Spinal cord (tissue), 10 donors: ENCODE measurements around the gene USP44. TPM values are rescaled to one million over a fixed set of nuclear protein-coding genes. Genes with fewer than 3 reads are reported as not detected.

Experiments used
- DNase-seq, 6 donors: peaks; one replicate each; pipeline versions ENCODE4 v3.0.0 to v3.0.0-alpha.2; 2013 to 2015; ENCODE audit warnings: low spot score in 6 of 6, low read depth in 4 of 6
- H3K27ac ChIP-seq: one replicate; pipeline ENCODE4 v1.5.1; 2013; ENCODE audit warnings: low read depth, low read length, control low read depth
- H3K27me3 ChIP-seq: one replicate; pipeline ENCODE4 v1.6.1; 2013; ENCODE audit warnings: low read length; ENCODE audit not compliant: control insufficient read depth, insufficient read depth
- H3K36me3 ChIP-seq: one replicate; pipeline ENCODE4 v1.6.1; 2013; ENCODE audit warnings: low read length; ENCODE audit not compliant: control insufficient read depth, insufficient read depth
- H3K4me1 ChIP-seq: one replicate; pipeline ENCODE4 v1.6.1; 2013; ENCODE audit warnings: low read length; ENCODE audit not compliant: control insufficient read depth, insufficient read depth
- H3K4me3 ChIP-seq: one replicate; pipeline ENCODE4 v1.5.1; 2013; ENCODE audit warnings: low read depth, low read length, control low read depth
- H3K9me3 ChIP-seq: one replicate; pipeline ENCODE4 v1.6.1; 2013; ENCODE audit warnings: low read length; ENCODE audit not compliant: control insufficient read depth, insufficient read depth
- WGBS: methylation state at CpG from one replicate; pipeline ENCODE4 v1.1.5; 2013; ENCODE audit warnings: missing lambda C conversion rate; ENCODE audit not compliant: insufficient coverage; 5-methylcytosine and 5-hydroxymethylcytosine counted together
- long read RNA-seq, 4 donors: transcript quantifications; one replicate each; lab custom pipeline, GENCODE V29; 2026
- polyA plus RNA-seq, 2 donors: library from polyadenylated mRNA; unstranded; fragments of 120-200 nt; gene quantifications; one replicate each; pipeline ENCODE4 v1.2.1, GENCODE V29; 2013; ENCODE audit not compliant: insufficient read length in 2 of 2
- total RNA-seq, 2 donors: library from RNA; depleted of rRNA in 1 of 2; stranded (reverse); fragments of 120-200 nt in 1 of 2; fragments of >200 nt in 1 of 2; gene quantifications; one replicate each; pipeline versions ENCODE4 v1.2.3 to v1.2.4, GENCODE V29; 2013 to 2014
- donor health status: healthy.

USP44 gene
- total RNA-seq (1 to 10 TPM; 1.3 to 4.4 TPM), polyA plus RNA-seq (1 to 10 TPM; 2.7 to 3.2 TPM)
- long read RNA-seq, donor 1, result 0 reads
- long read RNA-seq, donor 2, result 0 reads
- long read RNA-seq, donor 3, result 0 reads
- long read RNA-seq, donor 4, result 0 reads

DNA sequence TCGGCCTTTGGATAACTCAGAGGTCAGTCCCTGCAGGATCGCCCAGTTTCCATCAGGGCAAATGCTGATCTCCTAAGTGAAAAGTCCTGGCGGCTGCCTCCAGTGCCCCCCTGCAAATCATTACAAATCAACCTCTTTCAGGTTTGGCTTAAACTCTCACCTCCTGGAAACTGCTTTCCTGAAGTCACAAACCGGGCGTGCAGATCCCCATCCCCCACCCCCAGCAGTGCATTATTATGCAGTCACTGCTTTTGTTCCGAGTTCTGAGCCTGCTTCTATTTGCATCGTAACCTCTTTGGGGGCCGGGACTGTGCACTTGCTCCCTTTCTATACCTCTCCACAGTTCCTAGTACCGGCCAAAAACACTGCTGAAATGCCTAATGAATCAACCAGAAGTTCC lies at the start of gene USP44:
USP44 (minus strand) TSS at position 172 of the 400 bp plus-strand sequence. CDS start 17,220 bp downstream, outside the sequence.
- peaks cover 18% of the 10 kb centered on the region for H3K27me3 ChIP-seq

DNA sequence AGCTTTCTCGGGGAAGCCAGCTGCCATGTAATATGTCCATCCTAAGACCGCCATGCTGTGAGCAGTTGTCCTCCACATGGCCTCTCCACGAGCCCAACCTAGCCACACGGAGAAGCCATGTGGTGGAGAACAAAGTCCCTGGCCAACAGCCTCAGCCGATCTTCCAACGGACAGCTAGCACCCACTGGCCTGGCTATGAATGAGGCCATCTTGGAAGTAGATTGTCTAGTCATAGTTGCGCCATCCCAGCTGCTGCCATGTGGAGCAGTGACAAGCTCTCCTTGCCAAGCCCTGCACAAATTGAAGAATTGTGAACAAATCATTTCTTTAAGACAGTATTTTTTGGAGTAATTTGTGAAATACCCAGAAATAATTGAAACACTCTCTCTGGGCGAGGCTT lies 49.3 kb upstream of the USP44 start:
- no peak for DNase-seq
- H3K9me3 ChIP-seq, result no peaks in the 10 kb centered on the region
- H3K27me3 ChIP-seq, result no peaks in the 10 kb centered on the region
- no peaks in the 10 kb centered on the region for H3K4me1 ChIP-seq
- no peak overlapping the region for H3K27ac ChIP-seq
- H3K36me3 ChIP-seq, result no peaks in the 10 kb centered on the region
- 81% methylated on average over 6 of the region's 8 CpGs for WGBS
- H3K4me3 ChIP-seq, result no peak overlapping the region

More for the DNA sequence above, at the start of gene USP44:
- WGBS, result 17% methylated on average over 7 of the region's 9 CpGs
- Histone ChIP-seq H3K27ac (no peak within 1 kb of the TSS), H3K9me3 (peaks cover 2% of the 10 kb centered on the region), H3K36me3 (no peaks in the 10 kb centered on the region), H3K4me3 (no peak within 1 kb of the TSS), H3K4me1 (peaks cover 10% of the 10 kb centered on the region)
- no peak for DNase-seq

DNA sequence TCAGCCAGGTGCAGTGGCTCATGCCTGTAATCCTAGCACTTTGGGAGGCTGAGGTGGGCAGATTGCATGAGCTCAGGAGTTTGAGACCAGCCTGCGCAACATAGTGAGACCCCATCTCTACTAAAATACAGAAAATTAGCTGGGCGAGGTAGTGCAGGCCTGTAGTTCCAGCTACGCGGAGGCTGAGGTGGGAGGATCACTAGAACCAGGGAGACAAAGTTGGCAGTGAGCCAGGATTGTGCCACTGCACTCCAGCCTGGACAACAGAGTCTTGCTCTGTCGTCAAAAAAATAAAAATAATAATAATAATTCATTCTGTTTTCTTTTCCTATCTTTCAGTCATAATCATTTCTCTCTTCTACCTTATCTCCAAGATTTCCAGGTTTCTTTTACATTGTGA lies 48.6 kb upstream of the USP44 start:
- no peak overlapping the region for H3K4me3 ChIP-seq
- WGBS, result no CpG with 5 or more reads among the region's 5 CpGs
- no peaks in the 10 kb centered on the region for H3K27me3 ChIP-seq
- H3K4me1 ChIP-seq, result no peaks in the 10 kb centered on the region
- H3K36me3 ChIP-seq, result no peaks in the 10 kb centered on the region
- no peaks in the 10 kb centered on the region for H3K9me3 ChIP-seq
- no peak for DNase-seq
- H3K27ac ChIP-seq, result no peak overlapping the region

DNA sequence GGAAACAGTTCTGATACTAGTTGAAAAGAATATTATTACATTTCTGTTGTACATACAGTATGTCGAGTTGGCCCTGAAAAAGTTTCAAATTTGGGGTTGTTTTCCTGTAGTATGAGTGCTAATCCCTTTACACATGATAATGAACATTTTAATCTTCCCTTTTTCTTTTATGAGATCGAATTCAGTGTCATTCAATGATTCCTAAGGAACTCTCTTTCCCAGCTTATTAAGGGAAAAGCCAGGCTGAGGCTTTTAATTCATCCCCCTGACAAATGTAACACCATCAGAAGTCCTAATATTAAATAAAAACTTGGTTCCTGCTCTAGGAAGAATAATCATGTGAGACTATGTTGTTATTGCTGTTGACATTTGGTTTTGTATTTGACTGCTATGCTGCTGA lies 42.9 kb upstream of the USP44 start:
- Histone ChIP-seq H3K27ac (no peak overlapping the region), H3K27me3 (no peaks in the 10 kb centered on the region), H3K36me3 (no peaks in the 10 kb centered on the region), H3K9me3 (no peaks in the 10 kb centered on the region), H3K4me3 (no peak overlapping the region), H3K4me1 (no peaks in the 10 kb centered on the region)
- no CpG with 5 or more reads among the region's 2 CpGs for WGBS
- DNase-seq, result peak in 1 of 6 donors; percentile 68

DNA sequence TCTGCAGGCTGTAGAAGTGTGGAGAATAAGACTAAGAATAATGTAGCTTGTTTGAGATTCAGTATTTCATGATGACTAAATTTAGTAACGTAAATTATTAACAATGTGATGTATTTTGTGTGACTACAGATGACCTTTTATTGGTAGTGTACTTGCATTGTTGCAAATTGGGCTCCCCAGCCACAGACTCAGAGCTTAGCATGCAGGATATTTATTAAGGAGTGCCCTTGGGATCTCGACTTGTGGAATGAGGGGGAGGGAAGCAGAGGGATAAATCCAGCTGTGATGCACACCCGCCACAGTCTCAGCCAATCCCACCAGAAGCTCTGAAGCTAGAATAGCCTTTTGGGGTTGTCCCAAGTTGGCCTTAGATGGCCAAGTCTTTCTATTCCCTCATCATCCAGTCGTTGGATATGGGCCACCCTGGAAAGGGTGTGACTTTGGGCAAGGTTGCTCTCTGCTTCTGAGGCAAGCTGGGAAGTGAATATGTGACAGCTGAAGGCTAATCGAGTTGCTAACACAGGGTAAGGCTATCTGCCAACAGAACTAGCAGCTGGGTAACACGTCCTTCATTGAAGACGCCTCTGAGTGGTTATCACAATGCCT lies 42.1 kb upstream of the USP44 start:
- Histone ChIP-seq H3K27me3 (no peaks in the 10 kb centered on the region), H3K36me3 (no peaks in the 10 kb centered on the region), H3K27ac (no peak overlapping the region), H3K4me3 (no peak overlapping the region), H3K4me1 (no peaks in the 10 kb centered on the region), H3K9me3 (no peaks in the 10 kb centered on the region)
- DNase-seq, result peak in 2 of 6 donors; percentile 41 to 42
- 100% methylated on average over 1 of the region's 7 CpGs for WGBS

DNA sequence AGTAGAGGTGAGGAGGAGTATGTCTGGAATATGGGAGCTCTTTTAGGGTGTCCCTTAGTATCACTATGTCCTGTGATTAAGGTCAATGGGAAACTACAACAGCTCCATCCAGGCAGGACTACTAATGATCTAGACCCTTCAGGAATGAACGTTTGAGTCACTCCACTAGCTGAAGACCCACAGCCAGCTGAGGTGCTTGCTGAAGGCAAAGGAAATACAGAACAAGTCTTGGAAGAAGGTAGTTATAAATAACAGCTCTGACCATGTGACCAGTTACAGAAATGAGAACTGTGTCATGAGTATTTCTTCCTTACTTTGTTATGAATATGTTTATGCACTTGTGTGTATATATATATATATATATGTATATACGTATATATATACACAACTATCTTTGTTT lies 40.5 kb upstream of the USP44 start:
- Histone ChIP-seq H3K4me1 (no peaks in the 10 kb centered on the region), H3K27me3 (no peaks in the 10 kb centered on the region), H3K27ac (no peak overlapping the region), H3K9me3 (no peaks in the 10 kb centered on the region), H3K36me3 (no peaks in the 10 kb centered on the region), H3K4me3 (no peak overlapping the region)
- DNase-seq, result no peak
- WGBS, result no CpG with 5 or more reads among the region's 2 CpGs

DNA sequence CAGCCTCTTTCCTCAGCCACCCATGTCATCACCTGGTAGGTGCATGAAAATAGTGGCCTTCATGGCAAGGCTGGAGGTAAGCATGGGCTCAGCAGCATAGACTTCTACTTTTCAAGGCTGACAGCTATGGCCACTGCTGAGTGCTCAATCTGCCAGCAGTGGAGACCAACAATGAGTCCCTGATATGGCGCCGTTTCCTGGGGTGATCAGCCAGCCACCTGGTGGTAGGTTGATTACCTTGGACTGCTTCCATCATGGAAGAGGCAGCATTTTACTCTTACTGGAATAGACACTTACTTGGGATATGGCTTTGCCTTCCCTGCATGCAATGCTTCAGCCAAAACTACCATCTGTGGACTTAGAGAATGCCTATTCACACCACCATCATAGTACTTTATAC lies 39.5 kb upstream of the USP44 start:
- no peaks in the 10 kb centered on the region for H3K36me3 ChIP-seq
- no peak for DNase-seq
- no peaks in the 10 kb centered on the region for H3K27me3 ChIP-seq
- no peak overlapping the region for H3K27ac ChIP-seq
- no peaks in the 10 kb centered on the region for H3K9me3 ChIP-seq
- H3K4me3 ChIP-seq, result no peak overlapping the region
- 92% methylated on average over 2 of the region's 2 CpGs for WGBS
- no peaks in the 10 kb centered on the region for H3K4me1 ChIP-seq

DNA sequence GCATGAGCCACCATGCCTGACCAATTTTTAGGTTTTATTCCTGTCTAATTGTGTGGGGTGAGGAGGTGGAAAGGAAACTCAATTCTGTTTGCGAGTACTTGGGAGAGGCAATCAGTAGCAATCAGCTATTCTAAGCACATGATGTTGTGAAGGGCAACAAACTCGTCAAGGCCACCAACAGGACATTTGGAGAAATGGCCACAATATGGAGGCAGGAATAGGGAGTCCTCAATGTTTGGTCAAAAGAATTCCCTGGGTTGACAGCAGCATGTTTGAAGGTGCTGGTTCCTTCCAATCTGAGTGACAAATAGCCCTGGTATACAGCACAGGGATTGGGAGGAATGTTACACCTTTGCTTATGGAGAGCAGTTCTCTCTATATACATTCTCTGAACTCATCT lies 32.7 kb upstream of the USP44 start:
- WGBS, result 82% methylated on average over 2 of the region's 2 CpGs

DNA sequence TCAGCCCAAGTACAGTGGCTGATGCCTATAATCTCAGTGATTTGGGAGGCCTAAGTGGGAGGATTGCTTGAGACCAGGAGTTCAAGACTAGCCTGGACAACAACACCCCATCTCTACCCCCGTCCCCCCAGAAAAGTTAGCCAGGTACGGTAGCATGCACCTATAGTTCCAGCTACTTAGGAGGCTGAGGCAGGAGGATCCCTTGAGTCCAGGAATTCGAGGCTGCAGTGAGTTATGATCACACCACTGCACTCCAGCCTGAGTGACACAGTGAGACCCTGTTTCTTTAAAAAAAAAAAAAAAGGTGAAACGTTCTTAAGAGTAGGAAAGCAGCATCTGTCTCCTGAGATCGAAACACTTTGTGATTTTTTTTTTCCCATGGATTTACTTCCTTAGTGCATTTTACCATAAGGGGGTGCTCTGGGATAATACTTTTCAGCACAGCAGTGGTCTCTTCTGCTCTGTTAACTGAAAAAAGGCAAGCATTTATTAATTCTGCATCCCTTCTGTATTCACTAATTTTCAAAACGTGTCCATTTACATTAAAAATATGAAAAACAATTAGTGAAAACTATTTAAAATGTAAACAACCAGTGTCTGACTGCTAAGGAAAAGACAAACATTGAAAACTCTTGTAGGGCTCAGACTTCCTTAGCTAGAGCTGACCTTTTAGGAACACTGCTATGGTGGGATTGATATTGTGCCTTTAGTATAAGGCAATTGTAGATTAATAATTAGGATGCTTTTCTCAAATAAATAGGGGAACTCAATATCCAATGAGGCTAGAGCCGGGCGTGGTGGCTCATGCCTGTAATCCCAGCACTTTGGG lies 31.2 kb upstream of the USP44 start:
- Histone ChIP-seq H3K4me3 (no peak overlapping the region), H3K9me3 (no peaks in the 10 kb centered on the region), H3K27ac (no peak overlapping the region), H3K4me1 (no peaks in the 10 kb centered on the region), H3K36me3 (no peaks in the 10 kb centered on the region), H3K27me3 (no peaks in the 10 kb centered on the region)
- peak; percentile 22 to 90 (median 40) for DNase-seq
- WGBS, result 100% methylated on average over 1 of the region's 8 CpGs

More for the DNA sequence above, 32.7 kb upstream of the USP44 start:
- H3K4me3 ChIP-seq, result no peak overlapping the region
- no peak overlapping the region for H3K27ac ChIP-seq
- H3K27me3 ChIP-seq, result no peaks in the 10 kb centered on the region
- no peak for DNase-seq
- H3K9me3 ChIP-seq, result no peaks in the 10 kb centered on the region
- H3K4me1 ChIP-seq, result no peaks in the 10 kb centered on the region
- no peaks in the 10 kb centered on the region for H3K36me3 ChIP-seq
